HG03520 (cell line): ENCODE results near the gene ACBD3.

Experiments used
- ATAC-seq: cut with Tn5 transposase; IDR thresholded peaks from one replicate; pipeline ENCODE4 v1.9.1; 2021; ENCODE audit warnings: mild to moderate bottlenecking, moderate library complexity; ENCODE audit not compliant: unreplicated experiment

Gene ACBD3

DNA sequence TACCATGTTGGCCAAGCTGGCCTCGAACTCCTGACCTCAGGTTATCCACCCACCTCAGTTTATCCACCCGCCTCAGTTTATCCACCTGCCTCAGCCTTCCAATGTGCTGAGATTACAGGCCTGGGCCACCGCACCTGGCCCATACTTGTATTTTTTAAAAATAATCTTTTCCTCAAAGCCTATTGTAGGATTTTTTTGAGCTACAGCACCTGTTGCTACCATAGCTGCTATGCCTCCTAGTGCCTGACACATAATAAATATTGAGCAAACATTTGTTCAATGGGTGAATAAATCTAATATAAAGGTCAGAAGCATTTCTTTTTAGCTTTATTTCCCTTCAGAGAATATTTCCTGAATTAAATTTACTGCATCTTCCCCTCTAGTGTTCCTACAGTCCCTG lies 15.7 kb upstream of the ACBD3 start:
- no peak for ATAC-seq

DNA sequence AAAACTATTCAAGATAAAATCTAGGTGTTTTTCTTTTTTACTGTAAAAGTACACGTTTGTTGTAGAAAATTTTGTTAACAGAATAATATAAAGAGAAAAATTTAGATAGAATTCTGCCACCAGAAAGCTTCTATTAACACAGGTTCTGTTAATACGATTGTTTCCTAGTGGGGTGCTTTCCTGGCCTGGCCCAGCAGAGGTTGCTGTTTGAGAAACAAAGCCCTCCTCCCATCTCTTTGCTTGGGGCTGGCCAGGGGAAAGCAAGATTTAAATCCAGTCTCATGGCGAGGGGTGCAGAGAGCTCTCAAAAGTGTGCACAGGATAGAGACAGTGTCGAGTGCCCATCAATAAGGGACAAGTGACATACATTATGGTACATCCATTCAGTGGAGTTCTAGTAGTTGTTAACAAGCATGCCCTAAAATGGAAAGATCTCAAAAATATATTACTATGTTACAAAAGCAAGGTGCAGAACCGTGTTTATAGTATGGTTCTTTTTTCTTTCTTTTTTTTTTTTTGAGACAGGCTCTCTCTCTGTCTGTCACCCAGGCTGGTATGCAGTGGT lies 14.6 kb upstream of the ACBD3 start:
- no peak for ATAC-seq

DNA sequence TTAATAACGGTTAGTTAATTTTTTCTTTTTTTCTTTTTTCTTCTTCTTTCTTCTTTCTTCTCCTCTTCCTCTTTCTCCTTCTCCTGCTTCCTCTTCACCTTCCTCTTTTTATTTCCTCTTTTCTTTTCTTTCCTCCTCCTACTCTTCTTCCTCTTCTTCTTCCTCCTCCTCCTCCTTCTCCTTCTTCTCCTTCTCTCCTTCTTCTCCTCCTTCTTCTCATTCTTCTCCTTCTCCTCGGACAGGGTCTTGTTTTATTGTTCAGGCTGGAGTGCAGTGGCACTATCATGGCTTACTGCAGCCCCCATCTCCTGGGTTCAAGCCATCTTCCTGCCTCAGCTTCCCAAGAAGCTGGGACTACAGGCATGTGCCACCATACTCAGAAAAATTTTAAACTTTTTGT lies 13.4 kb upstream of the ACBD3 start:
- no peak for ATAC-seq

DNA sequence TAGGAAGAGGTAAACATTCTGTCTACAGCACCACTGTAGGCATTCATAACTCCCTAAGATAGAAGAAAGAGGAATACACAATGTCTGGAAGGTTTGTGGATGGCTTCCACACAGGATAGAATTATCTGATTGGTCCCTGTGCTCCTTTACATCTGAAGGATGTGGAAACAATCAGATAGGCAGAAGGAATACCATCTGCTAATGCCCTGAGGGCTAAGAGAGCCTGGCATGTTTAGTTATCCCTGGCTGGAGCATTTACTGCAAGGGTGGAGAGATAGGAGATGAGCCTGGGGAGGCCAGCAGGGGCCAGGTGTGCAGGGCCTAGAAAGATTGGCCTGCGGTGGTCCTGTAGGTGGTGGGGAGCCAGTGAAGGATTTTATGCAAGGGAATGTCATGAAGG lies 8.6 kb upstream of the ACBD3 start:
- ATAC-seq: no peak

DNA sequence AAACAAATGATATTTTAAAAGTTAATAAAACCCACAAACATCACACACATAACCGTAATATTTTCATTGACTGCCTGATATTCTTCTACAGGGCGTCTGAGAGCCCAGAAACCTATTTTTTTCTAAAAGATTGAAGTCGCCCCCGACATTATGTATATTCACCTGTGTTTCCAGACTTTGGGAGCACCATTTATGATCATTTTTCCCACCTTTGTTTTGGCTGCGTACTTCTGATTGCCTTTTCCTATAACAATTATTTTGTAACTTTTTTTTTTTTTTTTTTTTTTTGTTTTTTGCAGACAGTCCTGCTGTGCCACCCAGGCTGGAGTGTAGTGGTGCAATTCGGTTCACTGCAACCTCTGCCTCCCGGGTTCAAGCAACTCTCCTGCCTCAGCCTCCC lies 839 bp upstream of the ACBD3 start:
- no peak for ATAC-seq

DNA sequence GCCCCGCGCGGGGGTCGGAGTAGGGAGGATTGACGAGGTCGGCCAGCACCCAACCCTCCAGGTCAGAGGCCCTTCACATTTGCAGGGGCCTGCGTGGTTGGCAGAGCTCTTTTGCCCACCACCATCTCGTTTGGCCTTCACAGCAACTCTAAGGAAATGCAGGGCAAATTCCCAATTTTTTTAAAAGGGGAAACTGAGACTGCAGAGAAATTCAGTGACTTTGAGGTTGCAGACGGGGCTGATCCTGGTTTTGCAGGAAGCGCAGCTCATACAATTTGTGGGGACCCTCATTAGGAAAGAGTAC lies 430 bp upstream of the ACBD3 start:
- no peak for ATAC-seq

DNA sequence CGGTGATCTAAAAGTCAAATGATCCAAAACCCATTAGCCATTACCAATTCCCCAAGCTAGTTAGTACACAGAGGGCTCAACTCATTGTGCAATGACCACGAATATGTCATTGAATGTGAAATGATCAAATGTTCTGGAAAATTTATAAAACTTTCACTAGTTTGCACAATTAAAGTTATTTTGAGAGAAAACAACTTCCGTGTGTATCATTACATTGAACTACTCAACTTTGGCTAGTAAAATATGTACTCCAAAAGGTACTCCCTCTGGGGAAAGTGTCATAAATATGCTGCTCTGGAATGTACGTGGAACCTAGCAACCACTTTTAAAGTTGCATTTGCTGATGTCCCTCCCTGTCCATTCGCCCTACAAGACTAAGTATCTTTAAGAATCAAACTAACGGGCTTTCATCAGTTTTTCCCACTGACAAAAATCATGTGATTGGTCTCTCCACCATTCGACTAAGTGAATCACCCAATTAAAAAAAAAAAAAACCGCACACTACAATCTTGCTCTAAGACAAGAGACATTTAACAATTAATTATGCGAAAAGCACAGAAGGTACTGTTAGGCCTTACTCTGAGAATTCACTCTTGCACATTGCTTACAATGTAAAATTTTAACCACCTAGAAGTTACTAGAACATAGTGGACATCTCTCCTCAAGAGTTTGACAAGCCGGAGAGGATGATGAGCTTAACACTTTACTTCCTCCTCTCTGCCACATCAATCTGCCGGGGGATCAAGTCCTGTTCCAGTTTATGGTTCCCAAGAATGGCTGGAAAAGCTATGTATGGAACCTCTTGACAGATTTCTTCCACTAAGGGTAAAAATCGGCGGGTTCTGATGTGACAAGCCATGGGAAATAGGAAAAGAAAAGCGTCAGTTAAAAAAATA lies 1.2 kb downstream of the ACBD3 start:
- ATAC-seq: no peak

DNA sequence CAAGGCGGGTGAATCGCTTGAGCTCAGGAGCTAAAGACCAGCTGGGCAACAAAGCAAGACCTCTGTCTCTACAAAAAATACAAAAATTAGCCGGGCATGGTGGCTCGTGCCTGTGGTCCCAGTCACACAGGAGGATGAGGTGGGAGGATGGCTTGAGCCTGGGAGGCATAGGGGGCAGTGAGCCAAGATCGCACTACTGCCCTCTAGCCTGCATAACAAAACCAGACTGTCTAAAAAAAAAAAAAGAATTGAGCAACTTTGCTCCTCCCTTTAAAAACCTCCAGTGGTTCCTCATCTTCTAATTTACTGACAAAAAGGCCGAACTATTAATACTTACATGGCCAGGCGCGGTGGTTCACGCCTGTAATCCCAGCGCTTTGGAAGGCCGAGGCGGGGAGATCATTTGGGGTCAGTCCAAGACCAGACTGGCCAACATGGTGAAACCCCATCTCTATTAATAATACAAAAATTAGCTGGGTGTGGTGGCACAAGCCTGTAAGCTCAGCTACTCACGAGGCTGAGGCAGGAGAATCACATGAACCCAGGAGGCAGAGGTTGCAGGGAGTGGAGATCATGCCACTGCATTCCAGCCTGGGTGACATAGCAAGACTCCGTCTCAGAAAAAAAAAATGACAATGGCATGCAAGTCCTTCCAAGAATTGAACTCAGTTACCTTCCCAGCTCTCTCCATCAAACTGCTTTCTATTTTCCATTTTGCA lies 4.4 kb downstream of the ACBD3 start:
- no peak for ATAC-seq

DNA sequence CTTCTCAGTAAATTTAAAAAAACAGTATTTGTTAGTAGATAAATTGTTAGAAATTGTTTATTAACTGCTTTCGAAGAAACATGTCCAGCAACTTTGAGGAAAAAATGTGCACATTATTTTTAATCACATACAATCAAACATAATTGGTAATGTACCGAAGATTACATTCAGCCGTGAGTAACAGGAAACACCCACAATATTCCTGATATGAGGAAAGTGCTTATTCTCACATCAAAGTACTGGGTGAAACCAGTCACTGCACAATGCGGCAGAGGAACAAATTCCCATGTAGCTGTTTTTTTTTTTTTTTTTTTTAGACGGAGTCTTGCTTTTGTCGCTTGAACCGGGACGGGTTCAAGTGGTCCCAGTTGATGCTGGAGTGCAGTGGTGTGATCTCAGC lies 9.7 kb downstream of the ACBD3 start:
- no peak for ATAC-seq

DNA sequence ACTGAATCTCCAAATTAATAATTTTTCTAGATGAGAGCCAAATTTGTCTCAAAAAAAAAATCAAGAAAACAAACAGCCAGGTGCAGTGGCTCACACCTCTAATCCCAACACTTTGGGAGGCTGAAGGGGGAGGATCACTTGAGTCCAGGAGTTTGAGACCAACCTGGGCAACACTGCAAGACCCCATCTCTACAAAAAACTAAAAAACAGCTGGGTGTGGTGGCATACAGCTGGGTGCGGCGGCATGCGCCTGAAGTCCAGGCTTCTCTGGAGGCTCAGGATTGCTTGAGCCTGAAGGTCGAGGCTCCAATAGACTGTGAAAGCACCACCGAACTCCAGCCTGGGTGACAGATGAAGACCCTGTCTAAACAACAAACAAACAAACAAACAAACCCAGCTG lies 14.0 kb downstream of the ACBD3 start:
- no peak for ATAC-seq

DNA sequence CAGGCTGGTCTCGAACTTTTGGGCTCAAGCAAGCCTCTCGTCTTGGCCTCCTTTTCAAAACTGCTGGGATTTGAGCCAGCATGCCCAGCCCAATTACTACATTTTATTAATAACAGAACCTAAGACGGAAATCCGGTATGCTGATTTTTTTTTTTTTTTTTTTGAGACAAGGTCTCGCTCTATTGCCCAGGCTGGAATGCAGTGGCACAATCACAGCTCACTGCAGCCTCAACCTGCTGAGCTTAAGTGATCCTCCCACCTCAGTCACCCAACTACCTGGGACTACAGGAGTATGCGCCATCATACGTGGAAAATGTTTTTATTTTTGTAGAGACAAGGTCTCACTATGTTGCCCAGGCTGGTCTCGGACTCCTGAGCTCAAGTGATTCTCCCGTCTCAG lies 20.2 kb downstream of the ACBD3 start:
- ATAC-seq: no peak

DNA sequence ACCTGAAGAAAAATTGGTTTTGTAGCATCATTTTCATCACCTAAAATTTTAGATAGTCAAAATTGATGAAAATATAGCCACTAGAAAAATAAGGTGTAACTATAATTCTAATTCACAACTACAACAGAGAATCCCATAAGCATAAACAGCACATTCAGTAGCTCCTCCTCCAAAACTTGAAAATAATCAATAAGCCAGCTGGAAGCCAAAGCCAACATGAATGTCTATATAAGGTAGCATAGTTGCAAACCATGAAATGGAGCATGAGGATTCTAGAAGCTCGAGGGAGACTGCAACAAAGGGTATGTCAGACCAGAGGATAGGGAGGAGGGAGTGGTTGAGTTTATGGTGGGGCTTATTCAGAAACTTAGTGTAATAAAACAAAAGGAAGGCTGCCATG lies 22.4 kb downstream of the ACBD3 start:
- ATAC-seq: no peak

DNA sequence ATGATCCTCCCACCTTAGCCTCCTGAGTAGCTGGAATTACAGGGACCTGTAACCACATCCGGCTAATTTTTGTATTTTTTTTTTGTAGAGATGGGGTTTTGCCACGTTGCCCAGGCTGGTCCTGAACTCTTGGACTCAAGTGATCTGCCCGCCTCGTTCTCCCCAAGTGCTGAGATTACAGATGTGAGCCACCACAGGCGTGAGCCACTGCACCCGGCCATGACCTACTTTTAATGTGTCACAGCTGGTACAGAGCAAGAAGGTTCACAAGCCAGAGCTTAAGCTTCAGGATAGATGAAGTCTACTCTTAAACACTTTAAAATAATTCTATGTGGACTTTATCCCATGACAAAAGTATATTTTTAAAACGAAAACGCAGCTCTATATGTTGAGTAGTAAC lies 23.6 kb downstream of the ACBD3 start:
- no peak for ATAC-seq

DNA sequence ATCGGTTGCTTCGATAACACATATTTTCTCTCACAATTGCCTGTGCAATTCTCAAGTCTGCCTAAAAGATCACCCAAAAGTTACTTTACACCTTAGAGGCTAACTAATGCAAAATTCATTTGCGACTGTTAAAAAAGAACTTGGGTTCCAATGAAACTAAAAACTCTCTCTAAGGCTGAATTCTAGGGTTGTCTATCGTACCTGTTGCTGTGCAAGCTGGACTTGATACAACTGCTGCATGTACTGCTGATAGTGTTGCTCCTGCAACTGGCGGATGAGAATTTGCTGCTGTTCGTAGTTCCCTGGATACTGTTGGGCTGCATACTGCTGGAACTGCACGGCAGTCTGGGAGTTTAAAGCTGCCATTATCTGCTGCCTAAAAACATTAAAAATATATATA lies 27.6 kb downstream of the ACBD3 start:
- ATAC-seq: no peak

DNA sequence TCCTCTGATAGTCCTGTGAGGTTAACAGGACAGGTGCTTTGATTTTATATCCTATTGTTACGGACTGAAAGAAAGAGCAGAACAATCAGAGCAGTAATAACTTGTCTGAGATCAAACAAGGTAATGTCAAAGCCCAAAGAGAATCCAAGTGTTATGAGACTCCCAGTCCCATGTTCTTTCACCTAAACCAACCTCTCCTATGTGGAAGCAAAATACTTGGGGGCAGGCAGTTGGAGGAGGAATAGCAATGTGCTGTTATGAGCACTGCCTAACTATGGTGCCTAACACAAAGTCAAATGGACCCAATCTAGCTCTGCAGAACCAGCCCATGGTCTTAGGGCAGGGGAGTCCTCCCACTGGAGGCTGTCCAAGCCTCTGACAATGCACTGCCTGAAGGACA lies 28.1 kb downstream of the ACBD3 start:
- ATAC-seq: no peak

DNA sequence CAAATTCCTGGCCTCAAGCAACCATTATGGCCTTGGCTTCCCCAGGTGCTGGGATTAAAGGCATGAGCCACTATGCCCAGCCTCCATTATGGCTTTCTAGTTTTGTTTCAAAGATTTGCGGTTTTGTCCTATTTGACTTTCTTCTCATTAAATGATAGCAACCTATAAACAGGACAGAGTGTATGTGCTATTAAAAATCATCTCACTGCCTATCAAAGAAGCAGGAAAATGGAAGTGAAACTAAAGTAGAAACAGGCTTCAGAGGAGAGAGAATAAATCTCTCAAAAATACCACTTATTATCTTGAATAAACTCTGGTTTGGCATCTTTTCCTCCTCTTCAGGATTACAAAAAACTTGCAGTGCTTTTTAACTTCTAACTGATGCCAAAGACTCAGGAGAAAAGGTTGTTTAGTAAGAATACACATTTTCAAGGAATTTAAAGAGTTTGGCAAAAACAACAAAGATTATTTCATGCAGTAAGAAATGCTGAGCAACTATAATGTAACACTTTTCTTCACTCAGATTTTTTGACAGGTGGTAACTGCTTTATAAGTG lies 28.7 kb downstream of the ACBD3 start:
- ATAC-seq: no peak

DNA sequence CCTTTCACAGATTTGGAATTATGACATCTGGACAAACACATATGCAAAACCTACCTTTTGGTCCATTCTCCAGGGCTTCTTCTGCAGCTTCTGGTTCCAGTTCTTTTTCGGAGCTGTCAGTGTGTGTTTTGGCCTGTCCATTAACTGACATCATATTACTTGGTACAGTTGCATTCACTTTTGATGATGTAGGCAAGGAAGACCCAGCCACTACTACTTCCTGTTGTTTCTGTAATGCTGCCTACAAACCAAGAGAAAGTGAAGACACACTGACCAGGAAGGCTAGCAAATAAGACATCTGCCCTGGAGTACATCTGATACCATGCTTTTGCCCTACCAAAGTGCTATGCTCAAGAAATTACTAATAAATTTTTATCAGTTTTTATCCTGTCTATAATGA lies 31.9 kb downstream of the ACBD3 start:
- no peak for ATAC-seq

DNA sequence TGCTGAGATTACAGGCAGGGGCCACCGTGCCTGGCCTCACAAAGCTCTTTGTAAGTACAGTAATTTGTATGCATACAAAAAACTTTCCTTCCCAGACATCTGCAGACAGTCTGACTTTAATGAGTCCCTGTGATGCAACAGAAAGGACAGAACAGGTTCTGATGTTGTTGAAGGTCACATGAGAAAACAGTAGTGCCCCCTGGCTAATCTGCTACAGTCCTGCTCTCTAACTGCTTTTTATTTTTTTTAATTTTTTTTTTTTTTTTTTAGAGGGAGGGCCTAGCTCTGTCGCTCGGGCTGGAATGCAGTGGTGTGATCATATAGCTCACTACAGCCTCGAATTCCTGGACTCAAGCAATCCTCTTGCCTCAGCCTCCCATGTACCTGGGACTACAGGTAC lies 36.7 kb downstream of the ACBD3 start:
- no peak for ATAC-seq

DNA sequence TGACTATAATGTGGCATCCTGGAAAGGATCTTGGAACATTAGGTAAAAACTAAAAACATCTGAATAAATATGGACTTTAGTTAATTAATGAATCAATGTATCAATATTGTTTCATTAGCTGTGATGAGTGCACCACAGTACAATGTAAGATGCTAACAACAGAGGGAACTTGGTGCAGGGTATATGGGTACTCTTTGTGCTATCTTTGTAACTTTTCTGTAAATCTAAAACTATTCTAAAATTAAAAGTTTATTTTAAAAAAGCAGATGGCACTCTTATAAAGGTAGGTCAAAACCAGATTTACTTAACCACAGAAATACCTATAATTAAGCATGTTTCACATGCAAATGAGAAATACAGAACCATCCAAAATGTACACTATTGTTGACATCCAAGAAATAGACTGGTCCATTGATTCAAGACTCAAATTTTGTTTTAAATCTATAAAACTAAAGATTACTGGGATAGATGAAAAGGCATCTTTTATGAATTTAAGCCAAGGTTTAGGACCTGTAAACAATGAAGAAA lies 38.4 kb downstream of the ACBD3 start:
- ATAC-seq: no peak

DNA sequence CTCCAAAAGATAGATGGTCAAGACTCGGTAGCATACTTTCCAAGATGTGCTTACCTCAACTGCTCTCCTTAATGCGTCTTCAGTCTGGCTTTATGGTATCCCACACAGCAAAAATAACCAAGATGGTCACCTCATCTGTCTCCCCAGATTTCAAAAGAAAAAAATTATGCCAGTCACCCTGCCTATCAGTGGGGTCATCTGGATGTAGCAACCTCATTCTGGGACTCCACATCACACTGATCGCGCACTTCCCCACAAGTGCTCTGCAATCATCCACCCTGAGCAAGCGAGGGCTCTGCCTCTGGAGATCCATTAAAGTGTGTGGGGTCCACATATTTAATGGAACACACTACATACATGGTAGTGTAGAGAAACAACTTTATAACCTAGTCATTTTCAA lies 42.5 kb downstream of the ACBD3 start:
- no peak for ATAC-seq

DNA sequence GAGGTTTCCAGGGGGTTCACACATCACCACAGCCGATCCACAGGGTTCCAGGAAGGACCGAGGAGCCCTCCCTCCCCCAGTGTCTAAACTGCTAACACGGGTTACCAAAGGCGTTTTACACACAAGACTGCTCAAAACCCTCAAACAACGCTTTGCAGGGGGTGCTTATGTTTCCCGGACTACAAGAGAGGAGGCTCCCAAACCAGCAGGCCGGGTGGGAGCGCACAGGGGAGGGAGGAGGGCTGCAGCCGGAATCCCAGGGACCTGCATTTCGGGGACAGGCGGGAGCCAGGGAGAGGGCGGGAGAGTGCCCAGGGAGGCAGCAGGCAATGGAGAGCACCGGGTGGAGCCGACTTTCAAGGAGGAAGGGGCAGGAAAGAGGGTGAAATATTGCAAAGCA lies 50.8 kb downstream of the ACBD3 start:
- no peak for ATAC-seq
